Measurements from ENCODE around the gene EMC9.

- TF ChIP-seq CTCF (IDR thresholded peaks at IDR 0.05): no peak
- no peak for TF ChIP-seq POLR2A (IDR thresholded peaks at IDR 0.05)
Measured at GRCh38 chr14:24100982-24101494, 40.4 kb downstream of the EMC9 start.
